NCI-H1417 treated with DMSO at 0.1 percent for 48 hours (cell line): Measurements from ENCODE around the gene LRRC59.
"Not testable (repeated sequence)": the region's sequence is repeated elsewhere in the genome, so short reads cannot be mapped to it uniquely, and the experiment has no call there.

Source experiments
- DNase-seq: peaks from one replicate; lab custom pipeline; 2025; lab: John Stamatoyannopoulos, UW

The LRRC59 gene

GRCh38 chr17:50424996-50425681, 27.8 kb upstream of the LRRC59 start:
- DNase-seq, result no peak

GRCh38 chr17:50424246-50424995, 27.1 kb upstream of the LRRC59 start:
- DNase-seq, result no peak

GRCh38 chr17:50423553-50424159, 26.3 kb upstream of the LRRC59 start:
- DNase-seq, result no peak

- DNase-seq, result no peak
These were observed 25.4 kb upstream of the LRRC59 start for GRCh38 chr17:50422738-50423137.

- no peak for DNase-seq
These were observed 24.2 kb upstream of the LRRC59 start for GRCh38 chr17:50421308-50422051.

GRCh38 chr17:50420419-50421112, 23.2 kb upstream of the LRRC59 start:
- DNase-seq, result no peak

- not testable (repeated sequence) for DNase-seq
These were observed 22.3 kb upstream of the LRRC59 start for GRCh38 chr17:50419577-50419976.

GRCh38 chr17:50414808-50415207, 17.5 kb upstream of the LRRC59 start:
- no peak for DNase-seq

GRCh38 chr17:50412188-50412732, 14.9 kb upstream of the LRRC59 start:
- no peak for DNase-seq

GRCh38 chr17:50407921-50408320, 10.6 kb upstream of the LRRC59 start:
- no peak for DNase-seq

- no peak for DNase-seq
These were observed 9.3 kb upstream of the LRRC59 start for GRCh38 chr17:50406578-50406977.

- DNase-seq, result not testable (repeated sequence)
These were observed 8.0 kb upstream of the LRRC59 start for GRCh38 chr17:50405351-50405750.

GRCh38 chr17:50399591-50399990, 2.3 kb upstream of the LRRC59 start:
- DNase-seq, result not testable (repeated sequence)

GRCh38 chr17:50398672-50399071, 1.3 kb upstream of the LRRC59 start:
- not testable (repeated sequence) for DNase-seq

GRCh38 chr17:50397919-50398285, 579 bp upstream of the LRRC59 start:
- no peak for DNase-seq

- DNase-seq, result no peak
These were observed 837 bp downstream of the LRRC59 start for GRCh38 chr17:50396261-50397110.

- DNase-seq, result no peak
These were observed 2.6 kb downstream of the LRRC59 start for GRCh38 chr17:50394711-50395110.

- no peak for DNase-seq
These were observed 3.6 kb downstream of the LRRC59 start for GRCh38 chr17:50393700-50394099.

- no peak for DNase-seq
These were observed 4.7 kb downstream of the LRRC59 start for GRCh38 chr17:50392621-50393020.

- DNase-seq, result no peak
These were observed 7.8 kb downstream of the LRRC59 start for GRCh38 chr17:50389534-50389933.

- DNase-seq, result no peak
These were observed 8.6 kb downstream of the LRRC59 start for GRCh38 chr17:50388728-50389127.
